ENCODE results near the gene KIF4A. TPM values are rescaled to one million over a fixed set of nuclear protein-coding genes. Genes with fewer than 3 reads are reported as not detected.

KIF4A gene
- total RNA-seq, 1 donor from 2014 or later: 0.25 TPM

- Histone ChIP-seq H3K9me3 (replicated peaks) (no peaks in the 10 kb centered on the region), H3K27me3 (ENCODE audit: low read depth) (no peaks in the 10 kb centered on the region), H3K4me1 (no peaks in the 10 kb centered on the region), H3K4me3 (no peak overlapping the region), H3K27ac (replicated peaks) (no peak overlapping the region), H3K36me3 (no peaks in the 10 kb centered on the region)
- intact Hi-C loops (cut with micrococcal nuclease): no loop called here
- DNase-seq: no peak
- TF ChIP-seq CTCF (IDR thresholded peaks at IDR 0.05; ENCODE audit: borderline replicate concordance): no peak
Measured at GRCh38 chrX:70331161-70331560, 41.3 kb downstream of the KIF4A start.

- Histone ChIP-seq H3K27ac (replicated peaks) (no peak overlapping the region), H3K4me1 (no peaks in the 10 kb centered on the region), H3K4me3 (no peak overlapping the region), H3K9me3 (replicated peaks) (no peaks in the 10 kb centered on the region), H3K27me3 (ENCODE audit: low read depth) (no peaks in the 10 kb centered on the region), H3K36me3 (no peaks in the 10 kb centered on the region)
- TF ChIP-seq CTCF (IDR thresholded peaks at IDR 0.05; ENCODE audit: borderline replicate concordance): no peak
- intact Hi-C loops (cut with micrococcal nuclease): no loop called here
- DNase-seq: no peak
Measured at GRCh38 chrX:70332600-70332999, 42.7 kb downstream of the KIF4A start.

- no peak overlapping the region for H3K4me3 ChIP-seq
- no peaks in the 10 kb centered on the region for H3K36me3 ChIP-seq
- no peaks in the 10 kb centered on the region for H3K4me1 ChIP-seq
- intact Hi-C loops (cut with micrococcal nuclease): no loop called here
- H3K9me3 ChIP-seq (replicated peaks): no peaks in the 10 kb centered on the region
- TF ChIP-seq CTCF (IDR thresholded peaks at IDR 0.05; ENCODE audit: borderline replicate concordance): no peak
- no peak for DNase-seq
- H3K27ac ChIP-seq (replicated peaks): no peak overlapping the region
- no peaks in the 10 kb centered on the region for H3K27me3 ChIP-seq (ENCODE audit: low read depth)
Measured at GRCh38 chrX:70336767-70337166, 46.9 kb downstream of the KIF4A start.

GRCh38 chrX:70338290-70338689, 48.4 kb downstream of the KIF4A start:
- no peak for TF ChIP-seq CTCF (IDR thresholded peaks at IDR 0.05; ENCODE audit: borderline replicate concordance)
- DNase-seq: no peak
- H3K27me3 ChIP-seq (ENCODE audit: low read depth): no peaks in the 10 kb centered on the region
- no peaks in the 10 kb centered on the region for H3K9me3 ChIP-seq (replicated peaks)
- H3K36me3 ChIP-seq: no peaks in the 10 kb centered on the region
- no peak overlapping the region for H3K27ac ChIP-seq (replicated peaks)
- no peak overlapping the region for H3K4me3 ChIP-seq
- intact Hi-C loops (cut with micrococcal nuclease): no loop called here
- no peaks in the 10 kb centered on the region for H3K4me1 ChIP-seq

- Histone ChIP-seq H3K27ac (replicated peaks) (no peak overlapping the region), H3K27me3 (ENCODE audit: low read depth) (no peaks in the 10 kb centered on the region), H3K4me3 (no peak overlapping the region), H3K36me3 (no peaks in the 10 kb centered on the region), H3K9me3 (replicated peaks) (no peaks in the 10 kb centered on the region), H3K4me1 (no peaks in the 10 kb centered on the region)
- no peak for TF ChIP-seq CTCF (IDR thresholded peaks at IDR 0.05; ENCODE audit: borderline replicate concordance)
- intact Hi-C loops (cut with micrococcal nuclease): no loop called here
- DNase-seq: no peak
Measured at GRCh38 chrX:70343435-70343834, 53.5 kb downstream of the KIF4A start.

All from left ventricle myocardium inferior (tissue), 1 donor.